Measurements from ENCODE around the gene STAG3. TPM values are rescaled to one million over a fixed set of nuclear protein-coding genes. Genes with fewer than 3 reads are reported as not detected.
A peak's percentile ranks its signal among the peaks of the same experiment; 100 is the strongest.

STAG3 gene
- total and polyA plus RNA-seq, 10 of the 15 experiments (the other 5 are each of a cell fraction or from before 2014, with no cell fraction given), result 73.0 to 306 (median 120) TPM

DNA sequence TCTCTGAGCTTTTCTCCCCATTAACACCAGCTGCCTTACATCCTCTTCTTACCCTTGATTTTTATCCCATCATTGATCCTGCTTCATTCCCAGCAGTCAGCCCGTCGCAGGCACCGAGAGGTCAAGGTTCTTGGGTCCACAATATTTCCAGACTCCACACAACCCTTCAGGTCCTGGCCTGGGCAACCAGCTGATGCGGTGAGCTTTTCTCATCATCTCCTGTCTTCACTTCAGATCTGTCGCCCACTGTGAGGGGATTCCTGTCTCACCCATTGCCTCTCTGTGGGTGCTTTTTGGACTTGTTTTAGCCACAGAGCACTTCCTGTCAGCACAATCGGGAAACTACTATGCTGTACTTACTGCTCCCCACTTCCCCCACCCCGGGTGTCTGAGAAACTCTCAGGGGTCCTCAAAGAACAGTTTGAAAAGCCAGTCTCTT is 33.6 kb downstream of the STAG3 start (continued):
- TF ChIP-seq, protein P1, sequence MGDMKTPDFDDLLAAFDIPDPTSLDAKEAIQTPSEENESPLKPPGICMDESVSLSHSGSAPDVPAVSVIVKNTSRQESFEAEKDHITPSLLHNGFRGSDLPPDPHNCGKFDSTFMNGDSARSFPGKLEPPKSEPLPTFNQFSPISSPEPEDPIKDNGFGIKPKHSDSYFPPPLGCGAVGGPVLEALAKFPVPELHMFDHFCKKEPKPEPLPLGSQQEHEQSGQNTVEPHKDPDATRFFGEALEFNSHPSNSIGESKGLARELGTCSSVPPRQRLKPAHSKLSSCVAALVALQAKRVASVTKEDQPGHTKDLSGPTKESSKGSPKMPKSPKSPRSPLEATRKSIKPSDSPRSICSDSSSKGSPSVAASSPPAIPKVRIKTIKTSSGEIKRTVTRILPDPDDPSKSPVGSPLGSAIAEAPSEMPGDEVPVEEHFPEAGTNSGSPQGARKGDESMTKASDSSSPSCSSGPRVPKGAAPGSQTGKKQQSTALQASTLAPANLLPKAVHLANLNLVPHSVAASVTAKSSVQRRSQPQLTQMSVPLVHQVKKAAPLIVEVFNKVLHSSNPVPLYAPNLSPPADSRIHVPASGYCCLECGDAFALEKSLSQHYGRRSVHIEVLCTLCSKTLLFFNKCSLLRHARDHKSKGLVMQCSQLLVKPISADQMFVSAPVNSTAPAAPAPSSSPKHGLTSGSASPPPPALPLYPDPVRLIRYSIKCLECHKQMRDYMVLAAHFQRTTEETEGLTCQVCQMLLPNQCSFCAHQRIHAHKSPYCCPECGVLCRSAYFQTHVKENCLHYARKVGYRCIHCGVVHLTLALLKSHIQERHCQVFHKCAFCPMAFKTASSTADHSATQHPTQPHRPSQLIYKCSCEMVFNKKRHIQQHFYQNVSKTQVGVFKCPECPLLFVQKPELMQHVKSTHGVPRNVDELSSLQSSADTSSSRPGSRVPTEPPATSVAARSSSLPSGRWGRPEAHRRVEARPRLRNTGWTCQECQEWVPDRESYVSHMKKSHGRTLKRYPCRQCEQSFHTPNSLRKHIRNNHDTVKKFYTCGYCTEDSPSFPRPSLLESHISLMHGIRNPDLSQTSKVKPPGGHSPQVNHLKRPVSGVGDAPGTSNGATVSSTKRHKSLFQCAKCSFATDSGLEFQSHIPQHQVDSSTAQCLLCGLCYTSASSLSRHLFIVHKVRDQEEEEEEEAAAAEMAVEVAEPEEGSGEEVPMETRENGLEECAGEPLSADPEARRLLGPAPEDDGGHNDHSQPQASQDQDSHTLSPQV (IDR thresholded peaks at IDR 0.05), result no peak
- TF ChIP-seq HDGF (IDR thresholded peaks at IDR 0.05) (peak; percentile 23; the same call in 1 of the 2 replicates), CREM (IDR thresholded peaks at IDR 0.05; ENCODE audit: low read depth) (peak; percentile 49; the same call in 1 of the 2 replicates), FOXM1 (IDR thresholded peaks at IDR 0.05; ENCODE audit: low read depth, low read length) (peak; percentile 86; the same call in 1 of the 2 replicates), RB1 (IDR thresholded peaks at IDR 0.05; ENCODE audit: borderline replicate concordance) (no peak), JUND (IDR thresholded peaks at IDR 0.05; ENCODE audit: low read depth, low read length) (no peak), ZNF622 (IDR thresholded peaks at IDR 0.05) (no peak), SIX5 (IDR thresholded peaks at IDR 0.05; ENCODE audit: low read depth, low read length, severe bottlenecking) (no peak), MTA3 (IDR thresholded peaks at IDR 0.05; ENCODE audit: borderline replicate concordance, low read length) (peak; percentile 81; the same call in 1 of the 2 replicates), MYC (IDR thresholded peaks at IDR 0.05; ENCODE audit: insufficient read depth, insufficient read length, insufficient replicate concordance, low read length, severe bottlenecking) (no peak), BMI1 (IDR thresholded peaks at IDR 0.05; ENCODE audit: borderline replicate concordance) (no peak), CBX5 (IDR thresholded peaks at IDR 0.05; ENCODE audit: low read depth) (0 out of 2 replicates have a peak, but pooled peaks have one; percentile 28), MXI1 (IDR thresholded peaks at IDR 0.05; ENCODE audit: low read depth, low read length) (no peak), POLR2AphosphoS5 (IDR thresholded peaks at IDR 0.05; ENCODE audit: low read length) (peak; percentile 70; the same call in 1 of the 2 replicates), BHLHE40 (IDR thresholded peaks at IDR 0.05; ENCODE audit: borderline replicate concordance in 1 of 2, low read depth in 2 of 2, low read length in 1 of 2) (peak; percentile 29 to 39; a peak in 2 of 4 replicates), ESRRA (IDR thresholded peaks at IDR 0.05; ENCODE audit: low read length) (no peak), SUPT20H (IDR thresholded peaks at IDR 0.05; ENCODE audit: borderline replicate concordance, control insufficient read depth, low read depth, low read length) (no peak), PAX8 (IDR thresholded peaks at IDR 0.05) (no peak), ZNF217 (IDR thresholded peaks at IDR 0.05) (no peak), MTA2 (IDR thresholded peaks at IDR 0.05; ENCODE audit: low read depth) (peak; percentile 66; the same call in 1 of the 2 replicates), IKZF2 (IDR thresholded peaks at IDR 0.05) (peak; percentile 81 to 84), CEBPB (IDR thresholded peaks at IDR 0.05; ENCODE audit: borderline replicate concordance in 1 of 2, low read depth in 2 of 2, low read length in 2 of 2) (no peak), PML (IDR thresholded peaks at IDR 0.05; ENCODE audit: low read length) (peak; percentile 78; the same call in 1 of the 2 replicates)
- TF ChIP-seq, protein P2, sequence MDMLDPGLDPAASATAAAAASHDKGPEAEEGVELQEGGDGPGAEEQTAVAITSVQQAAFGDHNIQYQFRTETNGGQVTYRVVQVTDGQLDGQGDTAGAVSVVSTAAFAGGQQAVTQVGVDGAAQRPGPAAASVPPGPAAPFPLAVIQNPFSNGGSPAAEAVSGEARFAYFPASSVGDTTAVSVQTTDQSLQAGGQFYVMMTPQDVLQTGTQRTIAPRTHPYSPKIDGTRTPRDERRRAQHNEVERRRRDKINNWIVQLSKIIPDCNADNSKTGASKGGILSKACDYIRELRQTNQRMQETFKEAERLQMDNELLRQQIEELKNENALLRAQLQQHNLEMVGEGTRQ (IDR thresholded peaks at IDR 0.05; ENCODE audit: borderline replicate concordance, low read depth, low read length), result no peak; the same call in 1 of the 2 replicates
- TF ChIP-seq, protein P3, sequence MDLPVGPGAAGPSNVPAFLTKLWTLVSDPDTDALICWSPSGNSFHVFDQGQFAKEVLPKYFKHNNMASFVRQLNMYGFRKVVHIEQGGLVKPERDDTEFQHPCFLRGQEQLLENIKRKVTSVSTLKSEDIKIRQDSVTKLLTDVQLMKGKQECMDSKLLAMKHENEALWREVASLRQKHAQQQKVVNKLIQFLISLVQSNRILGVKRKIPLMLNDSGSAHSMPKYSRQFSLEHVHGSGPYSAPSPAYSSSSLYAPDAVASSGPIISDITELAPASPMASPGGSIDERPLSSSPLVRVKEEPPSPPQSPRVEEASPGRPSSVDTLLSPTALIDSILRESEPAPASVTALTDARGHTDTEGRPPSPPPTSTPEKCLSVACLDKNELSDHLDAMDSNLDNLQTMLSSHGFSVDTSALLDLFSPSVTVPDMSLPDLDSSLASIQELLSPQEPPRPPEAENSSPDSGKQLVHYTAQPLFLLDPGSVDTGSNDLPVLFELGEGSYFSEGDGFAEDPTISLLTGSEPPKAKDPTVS (IDR thresholded peaks at IDR 0.05; ENCODE audit: low read depth, low read length), result no peak
